ENCODE measurements around the gene CADM4. TPM values are rescaled to one million over a fixed set of nuclear protein-coding genes. Genes with fewer than 3 reads are reported as not detected.
"Not testable (repeated sequence)": the region's sequence is repeated elsewhere in the genome, so short reads cannot be mapped to it uniquely, and the experiment has no call there.

CADM4 gene
- total RNA-seq, 4 donors from 2014 or later, result 19.8 to 52.5 (median 31.6) TPM

DNA sequence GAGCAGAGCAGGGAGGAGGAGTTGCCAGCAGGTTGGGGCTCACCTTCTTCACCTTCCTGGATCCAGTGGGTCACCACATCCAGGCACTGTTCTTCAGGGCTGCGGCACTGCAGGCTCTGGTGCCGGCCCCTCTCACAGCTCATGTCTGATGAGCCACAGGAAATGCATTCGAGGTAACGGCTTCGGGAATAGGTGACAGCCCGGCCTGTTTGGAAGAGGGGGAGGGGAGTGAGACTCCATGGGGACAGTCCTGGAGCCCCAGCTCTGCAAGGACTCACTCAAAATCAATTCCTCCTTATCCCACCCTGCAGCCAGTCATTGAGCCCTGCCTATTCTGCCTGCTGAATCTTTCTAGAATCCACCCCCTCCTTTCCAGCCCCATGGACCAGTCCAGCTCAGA is 16.8 kb upstream of the CADM4 start:
- ATAC-seq, result no peak
- Histone ChIP-seq H3K27ac (no peak overlapping the region), H3K9me3 (peaks cover 0 to 8% (median 0%) of the 10 kb centered on the region in 3 donors), H3K4me1 (peaks cover 0 to 10% (median 0%) of the 10 kb centered on the region in 3 donors), H3K4me3 (no peak overlapping the region), H3K27me3 (no peaks in the 10 kb centered on the region), H3K36me3 (peaks cover 0 to 41% of the 10 kb centered on the region in 2 donors)
- TF ChIP-seq EP300 (IDR thresholded peaks at IDR 0.05) (no peak), POLR2A (IDR thresholded peaks at IDR 0.05) (no peak), POLR2AphosphoS5 (IDR thresholded peaks at IDR 0.05) (no peak)
- TF ChIP-seq, protein P1, sequence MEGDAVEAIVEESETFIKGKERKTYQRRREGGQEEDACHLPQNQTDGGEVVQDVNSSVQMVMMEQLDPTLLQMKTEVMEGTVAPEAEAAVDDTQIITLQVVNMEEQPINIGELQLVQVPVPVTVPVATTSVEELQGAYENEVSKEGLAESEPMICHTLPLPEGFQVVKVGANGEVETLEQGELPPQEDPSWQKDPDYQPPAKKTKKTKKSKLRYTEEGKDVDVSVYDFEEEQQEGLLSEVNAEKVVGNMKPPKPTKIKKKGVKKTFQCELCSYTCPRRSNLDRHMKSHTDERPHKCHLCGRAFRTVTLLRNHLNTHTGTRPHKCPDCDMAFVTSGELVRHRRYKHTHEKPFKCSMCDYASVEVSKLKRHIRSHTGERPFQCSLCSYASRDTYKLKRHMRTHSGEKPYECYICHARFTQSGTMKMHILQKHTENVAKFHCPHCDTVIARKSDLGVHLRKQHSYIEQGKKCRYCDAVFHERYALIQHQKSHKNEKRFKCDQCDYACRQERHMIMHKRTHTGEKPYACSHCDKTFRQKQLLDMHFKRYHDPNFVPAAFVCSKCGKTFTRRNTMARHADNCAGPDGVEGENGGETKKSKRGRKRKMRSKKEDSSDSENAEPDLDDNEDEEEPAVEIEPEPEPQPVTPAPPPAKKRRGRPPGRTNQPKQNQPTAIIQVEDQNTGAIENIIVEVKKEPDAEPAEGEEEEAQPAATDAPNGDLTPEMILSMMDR (IDR thresholded peaks at IDR 0.05), result no peak
- 79% methylated on average over 4 of the region's 6 CpGs; no CpG with 5 or more reads in 1 of the 2 donors for WGBS, 2 donors (ENCODE audit: low coverage in 1 of 2)

DNA sequence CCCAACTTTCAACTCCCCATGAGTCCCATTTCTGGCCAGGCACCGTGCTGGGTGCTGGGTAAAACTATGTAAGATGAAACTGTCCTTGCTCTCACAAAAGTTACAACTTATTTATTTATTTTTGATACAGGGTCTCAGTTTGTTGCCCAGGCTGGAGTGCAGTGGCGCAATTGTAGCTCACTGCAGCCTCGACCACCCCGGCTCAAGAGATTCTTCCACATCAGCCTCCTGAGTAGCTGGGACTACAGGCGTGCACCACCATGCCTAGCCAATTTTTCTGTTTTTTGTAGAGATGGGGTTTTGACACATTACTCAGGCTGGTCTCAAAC is 12.9 kb upstream of the CADM4 start:
- H3K9me3 ChIP-seq, result no peaks in the 10 kb centered on the region
- H3K36me3 ChIP-seq, result peaks cover 0 to 59% of the 10 kb centered on the region in 2 donors
- TF ChIP-seq POLR2AphosphoS5 (IDR thresholded peaks at IDR 0.05) (no peak), EP300 (IDR thresholded peaks at IDR 0.05) (no peak), POLR2A (IDR thresholded peaks at IDR 0.05) (no peak)
- TF ChIP-seq, protein P1 (IDR thresholded peaks at IDR 0.05), result no peak
- no peak overlapping the region for H3K4me3 ChIP-seq
- WGBS, 2 donors (ENCODE audit: low coverage in 1 of 2), result 67 to 71% methylated on average over 4 to 5 of the region's 5 CpGs
- H3K4me1 ChIP-seq, result peaks cover 0 to 10% (median 0%) of the 10 kb centered on the region in 3 donors
- H3K27me3 ChIP-seq, result no peaks in the 10 kb centered on the region
- peak; percentile 13 for ATAC-seq
- no peak overlapping the region for H3K27ac ChIP-seq

DNA sequence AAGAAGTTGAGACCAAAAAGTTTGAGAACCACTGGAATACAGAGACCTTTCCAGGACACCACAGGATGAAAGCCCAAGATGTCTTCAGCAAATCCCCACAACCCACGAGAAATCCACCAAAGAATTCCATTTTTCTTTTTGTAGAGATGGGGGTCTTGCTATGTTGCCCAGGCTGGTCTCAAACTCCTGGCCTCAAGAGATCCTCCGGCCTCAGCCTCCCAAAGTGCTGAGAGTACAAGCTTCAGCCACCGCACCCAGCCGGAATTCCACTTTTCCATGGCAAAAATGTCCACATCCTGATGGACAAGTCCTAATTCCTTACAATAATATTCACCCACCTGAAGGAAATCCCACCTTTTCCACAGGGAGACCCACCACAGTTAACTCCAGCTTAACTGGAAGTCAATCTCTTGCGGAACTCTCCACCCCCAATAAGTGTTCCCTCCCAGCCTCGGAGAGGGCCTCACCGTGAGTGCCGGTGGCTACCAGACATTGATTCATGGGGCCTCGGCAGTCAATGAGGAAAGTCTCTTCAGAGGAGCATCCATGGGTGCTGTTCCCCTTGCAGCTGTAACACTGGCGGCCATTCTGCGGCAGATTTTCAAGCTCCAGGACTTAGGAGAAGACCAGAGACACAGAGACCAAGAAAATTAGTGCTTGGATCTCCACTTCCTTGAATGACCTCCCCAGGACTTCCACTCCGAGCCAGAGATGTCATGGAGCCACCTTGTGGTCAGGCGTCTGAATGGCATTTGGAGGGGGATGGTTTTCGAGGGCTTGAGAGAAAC is 12.3 kb upstream of the CADM4 start:
- H3K27me3 ChIP-seq, result no peaks in the 10 kb centered on the region
- peak overlapping the region in 2 of 4 donors; percentile 26 to 27 for H3K27ac ChIP-seq
- peak overlapping the region in 1 of 2 donors; percentile 18 for H3K4me3 ChIP-seq
- TF ChIP-seq POLR2A (IDR thresholded peaks at IDR 0.05) (no peak), POLR2AphosphoS5 (IDR thresholded peaks at IDR 0.05) (no peak)
- TF ChIP-seq, protein P1 (IDR thresholded peaks at IDR 0.05), result peak in 3 of 4 experiments; percentile 76 to 80 (median 79)
- peaks cover 0 to 62% of the 10 kb centered on the region in 2 donors for H3K36me3 ChIP-seq
- WGBS, 2 donors (ENCODE audit: low coverage in 1 of 2), result 61 to 80% methylated on average over 8 to 9 of the region's 14 CpGs
- H3K4me1 ChIP-seq, result peaks cover 0 to 10% (median 0%) of the 10 kb centered on the region in 3 donors
- no peaks in the 10 kb centered on the region for H3K9me3 ChIP-seq
- peak; percentile 41 for ATAC-seq

DNA sequence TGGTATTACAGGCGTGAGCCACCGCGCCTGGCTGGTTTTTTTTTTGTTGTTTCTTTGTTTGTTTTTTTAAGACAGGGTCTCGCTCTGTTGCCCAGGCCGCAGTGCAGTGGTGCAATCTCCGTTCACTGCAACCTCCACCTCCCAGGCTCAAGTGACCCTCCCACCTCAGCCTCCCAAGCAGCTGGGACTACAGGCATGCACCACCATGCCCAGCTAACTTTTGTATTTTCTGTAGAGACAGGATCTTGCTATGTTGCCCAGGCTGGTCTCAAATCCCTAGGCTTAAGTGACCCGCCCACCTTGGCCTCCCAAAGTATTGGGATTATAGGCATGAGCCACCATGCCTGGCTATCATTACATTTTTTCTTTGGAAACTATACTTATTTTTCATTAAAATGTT is 10.6 kb upstream of the CADM4 start:
- not testable (repeated sequence) for H3K9me3 ChIP-seq, ATAC-seq, H3K27ac ChIP-seq, H3K4me3 ChIP-seq, H3K27me3 ChIP-seq
- peaks cover 0 to 10% (median 0%) of the 10 kb centered on the region in 3 donors for H3K4me1 ChIP-seq
- H3K36me3 ChIP-seq, result peaks cover 0 to 58% of the 10 kb centered on the region in 2 donors
- 89 to 100% methylated on average over 2 to 7 of the region's 7 CpGs for WGBS, 2 donors (ENCODE audit: low coverage in 1 of 2)

DNA sequence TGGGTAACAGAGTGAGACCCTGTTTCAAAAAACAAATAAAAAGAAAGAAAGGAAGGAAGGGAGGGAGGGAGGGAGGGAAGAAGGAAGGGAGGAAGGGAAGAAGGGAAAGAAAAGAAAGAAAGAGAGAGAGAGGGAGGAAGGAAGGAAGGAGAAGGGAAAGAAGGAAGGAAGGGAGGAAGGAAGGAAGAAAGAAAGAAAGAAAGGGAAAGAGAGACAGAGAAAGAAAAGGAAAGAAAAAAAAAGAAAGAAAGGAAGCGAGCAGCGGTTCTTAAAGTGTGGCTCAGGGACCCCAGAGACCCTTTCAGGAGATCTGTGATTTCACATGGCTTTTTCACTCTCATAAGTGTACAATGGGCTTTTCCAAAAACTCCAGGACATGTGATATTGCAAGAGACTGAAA is 9.9 kb upstream of the CADM4 start:
- peaks cover 0 to 10% (median 0%) of the 10 kb centered on the region in 3 donors for H3K4me1 ChIP-seq
- H3K4me3 ChIP-seq, result no peak overlapping the region
- peaks cover 0 to 50% of the 10 kb centered on the region in 2 donors for H3K36me3 ChIP-seq
- TF ChIP-seq POLR2A (IDR thresholded peaks at IDR 0.05) (no peak), POLR2AphosphoS5 (IDR thresholded peaks at IDR 0.05) (no peak)
- TF ChIP-seq, protein P1 (IDR thresholded peaks at IDR 0.05), result no peak
- H3K27ac ChIP-seq, result no peak overlapping the region
- no peaks in the 10 kb centered on the region for H3K27me3 ChIP-seq
- 96% methylated on average over 2 of the region's 2 CpGs for WGBS, 2 donors (ENCODE audit: low coverage in 1 of 2)
- no peaks in the 10 kb centered on the region for H3K9me3 ChIP-seq
- no peak for ATAC-seq
